Measurements from ENCODE around the gene HTR2A.

HTR2A gene

GRCh38 chr13:46845146-46845545, 51.7 kb downstream of the HTR2A start:
- no peaks in the 10 kb centered on the region for H3F3A ChIP-seq (ENCODE audit: insufficient read depth, low read length)
- H3K27ac ChIP-seq (ENCODE audit: low read length), result no peak overlapping the region
- no peaks in the 10 kb centered on the region for H3K79me2 ChIP-seq (ENCODE audit: low read length)
- H4K20me1 ChIP-seq (ENCODE audit: insufficient read depth, low read length), result no peaks in the 10 kb centered on the region
- no peaks in the 10 kb centered on the region for H3K9me2 ChIP-seq (replicated peaks; ENCODE audit: insufficient read depth, low read length)
- no peak overlapping the region for H3K9ac ChIP-seq (ENCODE audit: low read length)
- DNase-seq, result no peak
- H3K9me3 ChIP-seq (replicated peaks; ENCODE audit: insufficient read depth, low read length), result no peaks in the 10 kb centered on the region
- H3K27me3 ChIP-seq (replicated peaks; ENCODE audit: insufficient read depth, low read length), result no peaks in the 10 kb centered on the region
- no peak overlapping the region for H3K4me3 ChIP-seq (ENCODE audit: low read length)
- no peak overlapping the region for H3K4me2 ChIP-seq (ENCODE audit: low read depth, low read length)
- TF ChIP-seq EZH2phosphoT487 (IDR thresholded peaks at IDR 0.05; ENCODE audit: low read length) (no peak), CTCF (IDR thresholded peaks at IDR 0.05; ENCODE audit: low read length) (no peak), EZH2 (optimal IDR thresholded peaks at IDR 0.05; ENCODE audit: low read depth, low read length) (no peak)
- no peaks in the 10 kb centered on the region for H3K36me3 ChIP-seq (replicated peaks; ENCODE audit: insufficient read depth, low read length)
- no peak overlapping the region for H2AFZ ChIP-seq (ENCODE audit: low read length)
- H3K4me1 ChIP-seq (ENCODE audit: low read length), result no peaks in the 10 kb centered on the region

GRCh38 chr13:46844431-46844830, 52.4 kb downstream of the HTR2A start:
- Histone ChIP-seq H3K9me2 (replicated peaks; ENCODE audit: insufficient read depth, low read length) (no peaks in the 10 kb centered on the region), H3K36me3 (replicated peaks; ENCODE audit: insufficient read depth, low read length) (no peaks in the 10 kb centered on the region), H3K4me1 (ENCODE audit: low read length) (no peaks in the 10 kb centered on the region), H3K9ac (ENCODE audit: low read length) (no peak overlapping the region), H3K4me2 (ENCODE audit: low read depth, low read length) (no peak overlapping the region), H3K27ac (ENCODE audit: low read length) (no peak overlapping the region), H3K79me2 (ENCODE audit: low read length) (no peaks in the 10 kb centered on the region), H3F3A (ENCODE audit: insufficient read depth, low read length) (no peaks in the 10 kb centered on the region), H2AFZ (ENCODE audit: low read length) (no peak overlapping the region), H4K20me1 (ENCODE audit: insufficient read depth, low read length) (no peaks in the 10 kb centered on the region), H3K9me3 (replicated peaks; ENCODE audit: insufficient read depth, low read length) (no peaks in the 10 kb centered on the region), H3K27me3 (replicated peaks; ENCODE audit: insufficient read depth, low read length) (no peaks in the 10 kb centered on the region), H3K4me3 (ENCODE audit: low read length) (no peak overlapping the region)
- DNase-seq, result no peak
- TF ChIP-seq EZH2phosphoT487 (IDR thresholded peaks at IDR 0.05; ENCODE audit: low read length), result no peak
- TF ChIP-seq CTCF (IDR thresholded peaks at IDR 0.05; ENCODE audit: low read length), result no peak
- TF ChIP-seq EZH2 (optimal IDR thresholded peaks at IDR 0.05; ENCODE audit: low read depth, low read length), result no peak

GRCh38 chr13:46839399-46839798, 57.5 kb downstream of the HTR2A start:
- H3K27ac ChIP-seq (ENCODE audit: low read length), result no peak overlapping the region
- H3K9me2 ChIP-seq (replicated peaks; ENCODE audit: insufficient read depth, low read length), result no peaks in the 10 kb centered on the region
- no peak for DNase-seq
- no peaks in the 10 kb centered on the region for H3K27me3 ChIP-seq (replicated peaks; ENCODE audit: insufficient read depth, low read length)
- no peaks in the 10 kb centered on the region for H3F3A ChIP-seq (ENCODE audit: insufficient read depth, low read length)
- H3K79me2 ChIP-seq (ENCODE audit: low read length), result no peaks in the 10 kb centered on the region
- no peaks in the 10 kb centered on the region for H3K9me3 ChIP-seq (replicated peaks; ENCODE audit: insufficient read depth, low read length)
- H3K4me2 ChIP-seq (ENCODE audit: low read depth, low read length), result no peak overlapping the region
- H3K9ac ChIP-seq (ENCODE audit: low read length), result no peak overlapping the region
- no peaks in the 10 kb centered on the region for H3K4me1 ChIP-seq (ENCODE audit: low read length)
- no peaks in the 10 kb centered on the region for H3K36me3 ChIP-seq (replicated peaks; ENCODE audit: insufficient read depth, low read length)
- no peak overlapping the region for H3K4me3 ChIP-seq (ENCODE audit: low read length)
- no peaks in the 10 kb centered on the region for H4K20me1 ChIP-seq (ENCODE audit: insufficient read depth, low read length)
- TF ChIP-seq EZH2phosphoT487 (IDR thresholded peaks at IDR 0.05; ENCODE audit: low read length) (no peak), CTCF (IDR thresholded peaks at IDR 0.05; ENCODE audit: low read length) (no peak), EZH2 (optimal IDR thresholded peaks at IDR 0.05; ENCODE audit: low read depth, low read length) (no peak)
- H2AFZ ChIP-seq (ENCODE audit: low read length), result no peak overlapping the region

All from MM.1S (cell line).